GM12865 (cell line): ENCODE results near the gene BDKRB1.

ENCODE experiments used
- DNase-seq: peaks from one replicate; pipeline ENCODE4 v3.0.0; 2010; ENCODE audit warnings: low read depth
- H3K4me3 ChIP-seq: 2 replicates; pipeline ENCODE4 v1.5.1; 2011; ENCODE audit warnings: mild to moderate bottlenecking, low read depth, low read length, control low read depth
- CTCF ChIP-seq: IDR thresholded peaks from 2 replicates; pipeline ENCODE4 v1.5.1; 2011; ENCODE audit warnings: low read length, control low read depth, low read depth, inconsistent platforms; ENCODE audit not compliant: insufficient read depth; ENCODE audit errors: missing control alignments

The BDKRB1 gene

GRCh38 chr14:96231526-96232130, 24.4 kb upstream of the BDKRB1 start:
- TF ChIP-seq CTCF = no peak
- H3K4me3 ChIP-seq = no peak overlapping the region
- no peak for DNase-seq

GRCh38 chr14:96232506-96232905, 23.5 kb upstream of the BDKRB1 start:
- H3K4me3 ChIP-seq = no peak overlapping the region
- no peak for TF ChIP-seq CTCF
- no peak for DNase-seq

GRCh38 chr14:96233661-96234060, 22.3 kb upstream of the BDKRB1 start:
- no peak overlapping the region for H3K4me3 ChIP-seq
- DNase-seq = no peak

GRCh38 chr14:96235426-96235825, 20.6 kb upstream of the BDKRB1 start:
- TF ChIP-seq CTCF = no peak
- no peak for DNase-seq
- no peak overlapping the region for H3K4me3 ChIP-seq

More at GRCh38 chr14:96233661-96234060, 22.3 kb upstream of the BDKRB1 start:
- TF ChIP-seq CTCF = no peak

GRCh38 chr14:96237641-96238040, 18.4 kb upstream of the BDKRB1 start:
- H3K4me3 ChIP-seq = no peak overlapping the region
- no peak for DNase-seq
- no peak for TF ChIP-seq CTCF

GRCh38 chr14:96238676-96239265, 17.2 kb upstream of the BDKRB1 start:
- DNase-seq = no peak
- TF ChIP-seq CTCF = no peak
- H3K4me3 ChIP-seq = no peak overlapping the region

- DNase-seq = no peak
- TF ChIP-seq CTCF = no peak
- no peak overlapping the region for H3K4me3 ChIP-seq
Observed at GRCh38 chr14:96239711-96240141, 16.3 kb upstream of the BDKRB1 start.
